GM21515 (cell line): ENCODE data around the gene KIF5A.

ENCODE experiments used
- ATAC-seq: cut with Tn5 transposase; IDR thresholded peaks from one replicate; pipeline ENCODE4 v1.9.1; 2021; ENCODE audit not compliant: unreplicated experiment

Gene KIF5A

GRCh38 chr12:57604992-57605810 lies 55.4 kb downstream of the KIF5A start:
- no peak for ATAC-seq

GRCh38 chr12:57605811-57606311 lies 56.0 kb downstream of the KIF5A start:
- ATAC-seq, result no peak

- ATAC-seq, result no peak
These were observed 56.6 kb downstream of the KIF5A start for GRCh38 chr12:57606399-57606798.

- ATAC-seq, result no peak
These were observed 57.0 kb downstream of the KIF5A start for GRCh38 chr12:57606821-57607220.

GRCh38 chr12:57607958-57608663 lies 58.3 kb downstream of the KIF5A start:
- ATAC-seq, result no peak

- ATAC-seq, result no peak
These were observed 59.4 kb downstream of the KIF5A start for GRCh38 chr12:57609101-57609780.

GRCh38 chr12:57609781-57610553 lies 60.1 kb downstream of the KIF5A start:
- ATAC-seq, result no peak

GRCh38 chr12:57610554-57611107 lies 60.8 kb downstream of the KIF5A start:
- no peak for ATAC-seq

- no peak for ATAC-seq
These were observed 61.4 kb downstream of the KIF5A start, which contains the start of gene ARHGEF25 for GRCh38 chr12:57611108-57611826. ARHGEF25 (plus strand) TSS chr12:57611435; CDS start chr12:57611895, 460 bp downstream.

GRCh38 chr12:57611827-57612710 lies 62.2 kb downstream of the KIF5A start:
- ATAC-seq, result no peak

GRCh38 chr12:57612711-57613426 lies 63.0 kb downstream of the KIF5A start:
- no peak for ATAC-seq

- no peak for ATAC-seq
These were observed 63.7 kb downstream of the KIF5A start for GRCh38 chr12:57613427-57614109.

- peak; percentile 58 for ATAC-seq
These were observed 64.5 kb downstream of the KIF5A start for GRCh38 chr12:57614178-57614947.

GRCh38 chr12:57614948-57615500 lies 65.2 kb downstream of the KIF5A start:
- no peak for ATAC-seq

- ATAC-seq, result no peak
These were observed 65.8 kb downstream of the KIF5A start for GRCh38 chr12:57615637-57616036.

- no peak for ATAC-seq
These were observed 66.7 kb downstream of the KIF5A start for GRCh38 chr12:57616383-57617101.
